ENCODE data around the gene DLG2. TPM values are rescaled to one million over a fixed set of nuclear protein-coding genes. Genes with fewer than 3 reads are reported as not detected.

Gene DLG2
- total RNA-seq, 1 donor from 2014 or later = 6.7 TPM

GRCh38 chr11:84901991-84902390 is 725.2 kb downstream of the DLG2 start:
- no peak overlapping the region for H3K27ac Mint-ChIP-seq
- peaks cover 8% of the 10 kb centered on the region for H3K4me1 Mint-ChIP-seq

DNA sequence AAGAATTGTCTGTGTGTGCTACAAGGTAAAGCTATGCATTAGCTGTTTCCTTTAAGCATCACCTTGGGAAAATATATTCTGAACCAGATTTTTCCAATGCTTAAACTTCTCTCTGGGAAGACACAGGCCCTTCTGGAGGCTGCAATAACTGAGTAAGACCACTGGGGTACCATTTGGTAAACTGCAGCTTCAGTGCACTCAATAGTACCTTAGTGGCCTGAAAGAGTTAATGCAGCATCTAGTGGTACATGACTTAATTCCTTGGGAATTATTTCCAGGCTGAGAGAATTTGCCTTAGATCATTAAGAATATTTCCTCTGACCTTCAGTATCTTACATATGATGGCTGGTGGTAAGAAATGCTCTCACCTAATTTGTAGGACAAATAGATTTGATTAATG is 727.4 kb downstream of the DLG2 start:
- TF ChIP-seq, protein P1, sequence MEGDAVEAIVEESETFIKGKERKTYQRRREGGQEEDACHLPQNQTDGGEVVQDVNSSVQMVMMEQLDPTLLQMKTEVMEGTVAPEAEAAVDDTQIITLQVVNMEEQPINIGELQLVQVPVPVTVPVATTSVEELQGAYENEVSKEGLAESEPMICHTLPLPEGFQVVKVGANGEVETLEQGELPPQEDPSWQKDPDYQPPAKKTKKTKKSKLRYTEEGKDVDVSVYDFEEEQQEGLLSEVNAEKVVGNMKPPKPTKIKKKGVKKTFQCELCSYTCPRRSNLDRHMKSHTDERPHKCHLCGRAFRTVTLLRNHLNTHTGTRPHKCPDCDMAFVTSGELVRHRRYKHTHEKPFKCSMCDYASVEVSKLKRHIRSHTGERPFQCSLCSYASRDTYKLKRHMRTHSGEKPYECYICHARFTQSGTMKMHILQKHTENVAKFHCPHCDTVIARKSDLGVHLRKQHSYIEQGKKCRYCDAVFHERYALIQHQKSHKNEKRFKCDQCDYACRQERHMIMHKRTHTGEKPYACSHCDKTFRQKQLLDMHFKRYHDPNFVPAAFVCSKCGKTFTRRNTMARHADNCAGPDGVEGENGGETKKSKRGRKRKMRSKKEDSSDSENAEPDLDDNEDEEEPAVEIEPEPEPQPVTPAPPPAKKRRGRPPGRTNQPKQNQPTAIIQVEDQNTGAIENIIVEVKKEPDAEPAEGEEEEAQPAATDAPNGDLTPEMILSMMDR (IDR thresholded peaks at IDR 0.05; ENCODE audit: unreplicated experiment) = peak; percentile 51
- Mint-ChIP-seq H3K36me3 (no peaks in the 10 kb centered on the region), H3K4me3 (no peak overlapping the region), H3K9me3 (no peaks in the 10 kb centered on the region), H3K4me1 (peaks cover 2% of the 10 kb centered on the region), H3K27me3 (ENCODE audit: low read depth) (no peaks in the 10 kb centered on the region), H3K27ac (no peak overlapping the region)
- no peak for DNase-seq (ENCODE audit: low spot score in 2 of 2, unreplicated experiment in 2 of 2)

More at GRCh38 chr11:84901991-84902390, 725.2 kb downstream of the DLG2 start:
- Mint-ChIP-seq H3K27me3 (ENCODE audit: low read depth) (no peaks in the 10 kb centered on the region), H3K9me3 (no peaks in the 10 kb centered on the region), H3K36me3 (no peaks in the 10 kb centered on the region), H3K4me3 (no peak overlapping the region)
- DNase-seq (ENCODE audit: low spot score in 2 of 2, unreplicated experiment in 2 of 2) = no peak
- TF ChIP-seq, protein P1 (IDR thresholded peaks at IDR 0.05; ENCODE audit: unreplicated experiment) = no peak

DNA sequence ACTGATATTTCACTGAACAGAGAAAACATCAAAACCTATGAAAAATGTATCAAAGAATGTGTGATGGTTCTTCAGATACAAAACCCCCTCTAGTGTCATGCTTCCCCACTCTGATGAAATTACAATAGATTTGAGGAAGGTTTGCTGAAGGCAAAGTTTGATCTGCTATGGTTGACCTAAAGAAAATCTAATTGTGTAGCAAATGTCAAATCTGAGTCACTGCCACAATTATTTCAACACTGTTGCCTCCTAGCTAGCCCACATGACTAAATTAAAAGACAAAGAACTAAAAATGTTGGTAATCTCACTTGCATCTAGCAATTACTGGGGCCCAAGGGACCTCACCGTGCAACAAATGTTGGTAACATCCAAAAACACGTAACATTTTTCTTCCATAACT is 728.0 kb downstream of the DLG2 start:
- H3K27me3 Mint-ChIP-seq (ENCODE audit: low read depth) = no peaks in the 10 kb centered on the region

DNA sequence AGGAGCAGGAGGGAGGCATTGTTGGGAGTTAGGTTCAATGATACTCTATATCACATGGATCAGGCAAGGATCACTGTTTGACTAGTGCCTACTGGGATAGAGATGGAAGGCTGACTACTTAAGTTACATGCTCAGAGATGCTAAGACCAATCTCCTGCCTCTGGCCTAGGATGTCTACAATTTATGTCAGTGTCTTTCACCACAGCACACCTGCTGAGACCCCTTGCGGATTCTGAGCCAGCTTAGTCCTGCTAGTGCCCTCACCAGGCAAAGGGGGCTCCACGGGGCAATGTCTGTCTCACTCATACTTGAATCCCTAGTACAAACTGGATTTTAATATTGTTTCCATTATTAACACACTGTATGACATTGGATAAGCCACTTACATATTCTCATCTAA is 732.5 kb downstream of the DLG2 start:
- no peak overlapping the region for H3K4me3 Mint-ChIP-seq
- no peak overlapping the region for H3K27ac Mint-ChIP-seq
- TF ChIP-seq, protein P1 (IDR thresholded peaks at IDR 0.05; ENCODE audit: unreplicated experiment) = no peak
- H3K36me3 Mint-ChIP-seq = no peaks in the 10 kb centered on the region
- no peak for DNase-seq (ENCODE audit: low spot score in 2 of 2, unreplicated experiment in 2 of 2)
- no peaks in the 10 kb centered on the region for H3K4me1 Mint-ChIP-seq
- H3K9me3 Mint-ChIP-seq = no peaks in the 10 kb centered on the region
- H3K27me3 Mint-ChIP-seq (ENCODE audit: low read depth) = no peaks in the 10 kb centered on the region

More for the DNA sequence above, 728.0 kb downstream of the DLG2 start:
- Mint-ChIP-seq H3K9me3 (no peaks in the 10 kb centered on the region), H3K36me3 (no peaks in the 10 kb centered on the region), H3K27ac (no peak overlapping the region), H3K4me1 (peaks cover 2% of the 10 kb centered on the region), H3K4me3 (no peak overlapping the region)
- TF ChIP-seq, protein P1 (IDR thresholded peaks at IDR 0.05; ENCODE audit: unreplicated experiment) = no peak
- no peak for DNase-seq (ENCODE audit: low spot score in 2 of 2, unreplicated experiment in 2 of 2)

- H3K27ac Mint-ChIP-seq = no peak overlapping the region
- TF ChIP-seq, protein P1 (IDR thresholded peaks at IDR 0.05; ENCODE audit: unreplicated experiment) = no peak
- no peaks in the 10 kb centered on the region for H3K27me3 Mint-ChIP-seq (ENCODE audit: low read depth)
- no peaks in the 10 kb centered on the region for H3K36me3 Mint-ChIP-seq
- no peaks in the 10 kb centered on the region for H3K9me3 Mint-ChIP-seq
- DNase-seq (ENCODE audit: low spot score in 2 of 2, unreplicated experiment in 2 of 2) = no peak
- H3K4me1 Mint-ChIP-seq = no peaks in the 10 kb centered on the region
- no peak overlapping the region for H3K4me3 Mint-ChIP-seq
Measured at GRCh38 chr11:84890676-84891075, 736.5 kb downstream of the DLG2 start.

DNA sequence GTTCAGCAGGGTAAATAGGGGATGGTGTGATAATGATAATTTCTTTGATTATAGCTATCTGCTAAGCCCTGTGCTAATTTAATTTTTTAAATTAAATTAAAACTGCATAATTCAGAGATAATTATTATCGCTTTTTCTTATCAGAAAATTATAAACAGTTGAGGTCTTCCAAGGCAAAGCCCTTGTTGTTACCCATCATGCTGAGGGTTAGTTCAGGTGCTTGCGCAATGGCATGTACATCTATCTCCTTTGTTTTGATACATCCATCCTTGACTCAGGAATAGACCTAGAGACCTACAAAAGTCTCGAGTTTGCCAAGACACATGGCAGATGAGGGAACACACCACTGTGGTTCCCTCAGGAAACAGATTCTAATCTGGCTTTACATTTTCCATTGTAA is 737.6 kb downstream of the DLG2 start:
- H3K4me3 Mint-ChIP-seq = no peak overlapping the region
- H3K27ac Mint-ChIP-seq = no peak overlapping the region
- no peaks in the 10 kb centered on the region for H3K4me1 Mint-ChIP-seq
- H3K36me3 Mint-ChIP-seq = no peaks in the 10 kb centered on the region
- no peaks in the 10 kb centered on the region for H3K27me3 Mint-ChIP-seq (ENCODE audit: low read depth)
- TF ChIP-seq, protein P1 (IDR thresholded peaks at IDR 0.05; ENCODE audit: unreplicated experiment) = no peak
- no peak for DNase-seq (ENCODE audit: low spot score in 2 of 2, unreplicated experiment in 2 of 2)
- no peaks in the 10 kb centered on the region for H3K9me3 Mint-ChIP-seq

Measured in mesothelial cell of epicardium (in vitro differentiated cells).